Epithelial cell of prostate (primary cell): Measurements from ENCODE around the gene CLGN.
"Not testable (repeated sequence)": the region's sequence is repeated elsewhere in the genome, so short reads cannot be mapped to it uniquely, and the experiment has no call there.

Source experiments
- DNase-seq: peaks from one replicate; pipeline ENCODE4 v3.0.0-alpha.2; 2011; ENCODE audit warnings: low read depth, low spot score
- H3K27ac ChIP-seq: fragments of 450-650 bp; 2 replicates; pipeline ENCODE4 v1.5.1; 2017; ENCODE audit warnings: mild to moderate bottlenecking

Gene CLGN

GRCh38 chr4:140427106-140427918 is at the start of gene CLGN:
Gene CLGN, minus strand, starts transcription at chr4:140427648. Its CDS starts 14,570 bp downstream, at chr4:140413078.
- no peak for DNase-seq
- peak within 1 kb of the TSS; percentile 71 for H3K27ac ChIP-seq

GRCh38 chr4:140472156-140472555 is 44.7 kb upstream of the CLGN start:
- DNase-seq, result no peak
- H3K27ac ChIP-seq, result no peak overlapping the region

- DNase-seq, result no peak
- H3K27ac ChIP-seq, result no peak overlapping the region
Measured at GRCh38 chr4:140469791-140470733, 42.6 kb upstream of the CLGN start.

- no peak for DNase-seq
- no peak overlapping the region for H3K27ac ChIP-seq
Measured at GRCh38 chr4:140466146-140466545, 38.7 kb upstream of the CLGN start.

- no peak overlapping the region for H3K27ac ChIP-seq
- DNase-seq, result no peak
Measured at GRCh38 chr4:140463614-140464013, 36.2 kb upstream of the CLGN start.

GRCh38 chr4:140463182-140463581 is 35.7 kb upstream of the CLGN start:
- no peak for DNase-seq
- no peak overlapping the region for H3K27ac ChIP-seq

- H3K27ac ChIP-seq, result no peak overlapping the region
- no peak for DNase-seq
Measured at GRCh38 chr4:140450352-140450751, 22.9 kb upstream of the CLGN start.

- no peak for DNase-seq
- no peak overlapping the region for H3K27ac ChIP-seq
Measured at GRCh38 chr4:140448830-140449229, 21.4 kb upstream of the CLGN start.

GRCh38 chr4:140448162-140448561 is 20.7 kb upstream of the CLGN start:
- no peak overlapping the region for H3K27ac ChIP-seq
- no peak for DNase-seq

GRCh38 chr4:140444347-140444746 is 16.9 kb upstream of the CLGN start:
- H3K27ac ChIP-seq, DNase-seq: not testable (repeated sequence)

- DNase-seq, result no peak
- H3K27ac ChIP-seq, result no peak overlapping the region
Measured at GRCh38 chr4:140439644-140440142, 12.2 kb upstream of the CLGN start.

- H3K27ac ChIP-seq, result peak overlapping the region; percentile 71
- DNase-seq, result no peak
Measured at GRCh38 chr4:140427919-140428471, 547 bp upstream of the CLGN start.

GRCh38 chr4:140426610-140427105 is 790 bp downstream of the CLGN start:
- DNase-seq, result no peak
- no peak overlapping the region for H3K27ac ChIP-seq

- DNase-seq, result peak; percentile 6
- H3K27ac ChIP-seq, result peak overlapping the region; percentile 3
Measured at GRCh38 chr4:140423106-140423505, 4.3 kb downstream of the CLGN start.

GRCh38 chr4:140413130-140413969 is 14.1 kb downstream of the CLGN start:
- DNase-seq, result not testable (repeated sequence)

GRCh38 chr4:140408974-140409373 is 18.5 kb downstream of the CLGN start:
- no peak overlapping the region for H3K27ac ChIP-seq
- DNase-seq, result no peak

More at GRCh38 chr4:140413130-140413969, 14.1 kb downstream of the CLGN start:
- not testable (repeated sequence) for H3K27ac ChIP-seq

- no peak overlapping the region for H3K27ac ChIP-seq
- DNase-seq, result no peak
Measured at GRCh38 chr4:140406292-140406691, 21.2 kb downstream of the CLGN start.

- no peak for DNase-seq
- no peak overlapping the region for H3K27ac ChIP-seq
Measured at GRCh38 chr4:140400111-140400510, 27.3 kb downstream of the CLGN start.

- no peak for DNase-seq
- H3K27ac ChIP-seq, result no peak overlapping the region
Measured at GRCh38 chr4:140395668-140396067, 31.8 kb downstream of the CLGN start.
